HEK293 (cell line): ENCODE results near the gene STAB2.

Experiments used
- CTCF ChIA-PET: fragments of 350-600 bp; formaldehyde crosslinking; extraction: SDS; loops from one replicate; lab custom pipeline; 2021; ENCODE audit warnings: antibody characterized with exemption; lab: Yijun Ruan, JAX
- POLR2A ChIA-PET: fragments of 300-600 bp; formaldehyde crosslinking; extraction: SDS; loops from one replicate; lab custom pipeline; 2020; ENCODE audit warnings: antibody characterized with exemption, inconsistent platforms; lab: Yijun Ruan, JAX
- H3K27ac ChIP-seq: fragments of 200-500 bp; sonication (Bioruptor generic); 2 replicates; pipeline ENCODE4 v1.5.1; 2014; ENCODE audit warnings: low read depth, low read length, control low read depth, inconsistent platforms; ENCODE audit errors: extremely low read depth
- H3K36me3 ChIP-seq, 2 experiments: fragments of 200-500 bp in 1 of 2; sonication (Bioruptor generic) in 1 of 2; 1 replicate in 1 of 2; 2 replicates in 1 of 2; pipeline ENCODE4 v1.5.1; 2014 to 2017; ENCODE audit warnings: inconsistent platforms in 2 of 2, low read length in 2 of 2; ENCODE audit not compliant: control insufficient read depth in 2 of 2, insufficient read depth in 1 of 2
- H3K4me1 ChIP-seq: fragments of 200-500 bp; sonication (Bioruptor generic); 2 replicates; pipeline ENCODE4 v1.5.1; 2014; ENCODE audit warnings: mild to moderate bottlenecking, low read length, inconsistent platforms; ENCODE audit not compliant: control insufficient read depth, insufficient read depth
- H3K4me3 ChIP-seq: 2 replicates; pipeline ENCODE4 v1.5.1; 2011; ENCODE audit warnings: low read depth, mild to moderate bottlenecking, control low read depth, low read length, moderate library complexity
- H3K9me3 ChIP-seq: fragments of 200-500 bp; sonication (Bioruptor generic); 2 replicates; pipeline ENCODE4 v1.5.1; 2014; ENCODE audit warnings: low read depth, low read length, inconsistent platforms; ENCODE audit not compliant: control insufficient read depth, insufficient read depth
- GLIS2 ChIP-seq: fragments of 450-650 bp; formaldehyde crosslinking; IDR thresholded peaks from 2 replicates; pipeline ENCODE4 v1.5.1; 2016; ENCODE audit warnings: missing biosample characterization, missing genetic modification characterization
- HOXA7 ChIP-seq: sonication (generic); formaldehyde crosslinking; IDR thresholded peaks from 2 replicates; pipeline ENCODE4 v1.8.1; 2022; ENCODE audit warnings: missing genetic modification reagents, borderline replicate concordance
- MYNN ChIP-seq: fragments of 450-650 bp; formaldehyde crosslinking; IDR thresholded peaks from 2 replicates; pipeline ENCODE4 v1.5.1; 2016; ENCODE audit warnings: missing biosample characterization, missing genetic modification characterization, borderline replicate concordance
- SALL2 ChIP-seq: fragments of 450-650 bp; formaldehyde crosslinking; IDR thresholded peaks from 2 replicates; pipeline ENCODE4 v1.5.0; 2017; ENCODE audit warnings: missing biosample characterization, mild to moderate bottlenecking, missing genetic modification characterization, borderline replicate concordance
- SETDB1 ChIP-seq: IDR thresholded peaks from one replicate; pipeline ENCODE4 v1.6.1; 2017; ENCODE audit warnings: mild to moderate bottlenecking, low read length, moderate library complexity, mixed read lengths; ENCODE audit not compliant: insufficient read length
- ZBTB21 ChIP-seq: fragments of 450-650 bp; formaldehyde crosslinking; IDR thresholded peaks from 2 replicates; pipeline ENCODE4 v1.5.1; 2017; ENCODE audit warnings: missing biosample characterization, missing genetic modification characterization
- ZBTB48 ChIP-seq: fragments of 450-650 bp; formaldehyde crosslinking; IDR thresholded peaks from 2 replicates; pipeline ENCODE4 v1.5.1; 2016; ENCODE audit warnings: missing biosample characterization, missing genetic modification characterization
- ZFP3 ChIP-seq: fragments of 450-650 bp; formaldehyde crosslinking; IDR thresholded peaks from 2 replicates; pipeline ENCODE4 v1.5.1; 2016; ENCODE audit warnings: low read depth, missing biosample characterization, missing genetic modification characterization
- ZNF114 ChIP-seq: fragments of 450-650 bp; formaldehyde crosslinking; IDR thresholded peaks from 2 replicates; pipeline ENCODE4 v1.5.0; 2017; ENCODE audit warnings: missing biosample characterization, missing genetic modification characterization
- ZNF146 ChIP-seq: fragments of 450-650 bp; formaldehyde crosslinking; IDR thresholded peaks from 2 replicates; pipeline ENCODE4 v1.5.1; 2016; ENCODE audit warnings: missing biosample characterization, missing genetic modification characterization
- ZNF174 ChIP-seq: fragments of 450-650 bp; formaldehyde crosslinking; IDR thresholded peaks from 2 replicates; pipeline ENCODE4 v1.5.0; 2017; ENCODE audit warnings: missing biosample characterization, mild to moderate bottlenecking, missing genetic modification characterization
- ZNF184 ChIP-seq: fragments of 450-650 bp; IDR thresholded peaks from 2 replicates; pipeline ENCODE4 v1.5.1; 2018; ENCODE audit warnings: missing biosample characterization, mild to moderate bottlenecking, missing genetic modification characterization
- ZNF239 ChIP-seq: fragments of 450-650 bp; formaldehyde crosslinking; IDR thresholded peaks from 2 replicates; pipeline ENCODE4 v1.5.1; 2016; ENCODE audit warnings: missing biosample characterization, missing genetic modification characterization
- ZNF248 ChIP-seq: fragments of 450-650 bp; formaldehyde crosslinking; IDR thresholded peaks from 2 replicates; pipeline ENCODE4 v1.5.1; 2017; ENCODE audit warnings: missing biosample characterization, missing genetic modification characterization
- ZNF292 ChIP-seq: fragments of 450-650 bp; formaldehyde crosslinking; IDR thresholded peaks from 2 replicates; pipeline ENCODE4 v1.5.1; 2016; ENCODE audit warnings: low read depth, missing biosample characterization, missing genetic modification characterization, borderline replicate concordance
- ZNF404 ChIP-seq: fragments of 450-650 bp; formaldehyde crosslinking; IDR thresholded peaks from 2 replicates; pipeline ENCODE4 v1.5.1; 2017; ENCODE audit warnings: missing biosample characterization, missing genetic modification characterization
- ZNF521 ChIP-seq: fragments of 450-650 bp; formaldehyde crosslinking; IDR thresholded peaks from 2 replicates; pipeline ENCODE4 v1.5.1; 2017; ENCODE audit warnings: missing biosample characterization, mild to moderate bottlenecking, missing genetic modification characterization
- ZNF600 ChIP-seq: fragments of 450-650 bp; formaldehyde crosslinking; IDR thresholded peaks from 2 replicates; pipeline ENCODE4 v1.5.1; 2016; ENCODE audit warnings: missing biosample characterization, missing genetic modification characterization
- ZNF791 ChIP-seq: fragments of 450-650 bp; formaldehyde crosslinking; IDR thresholded peaks from 2 replicates; pipeline ENCODE4 v1.5.1; 2016; ENCODE audit warnings: missing biosample characterization, missing genetic modification characterization
- TF ChIP-seq, protein P1 (sequence below): fragments of 450-650 bp; formaldehyde crosslinking; IDR thresholded peaks from 2 replicates; pipeline ENCODE4 v1.5.1; 2016; ENCODE audit warnings: missing biosample characterization, missing genetic modification characterization
- TF ChIP-seq, protein P2 (sequence below): fragments of 450-650 bp; formaldehyde crosslinking; IDR thresholded peaks from 2 replicates; pipeline ENCODE4 v1.5.1; 2016; ENCODE audit warnings: missing biosample characterization, missing genetic modification characterization
- TF ChIP-seq, protein P3 (sequence below): fragments of 450-650 bp; formaldehyde crosslinking; optimal IDR thresholded peaks from 2 replicates; pipeline ENCODE3; 2016; ENCODE audit warnings: missing biosample characterization, mild to moderate bottlenecking, missing genetic modification characterization
- TF ChIP-seq, protein P4 (sequence below): fragments of 450-650 bp; formaldehyde crosslinking; IDR thresholded peaks from 2 replicates; pipeline ENCODE4 v1.5.1; 2016; ENCODE audit warnings: missing biosample characterization, missing genetic modification characterization
- TF ChIP-seq, protein P5 (sequence below): fragments of 450-650 bp; formaldehyde crosslinking; IDR thresholded peaks from 2 replicates; pipeline ENCODE4 v1.5.1; 2016; ENCODE audit warnings: missing biosample characterization, missing genetic modification characterization
- TF ChIP-seq, protein P6 (sequence below): fragments of 450-650 bp; formaldehyde crosslinking; IDR thresholded peaks from 2 replicates; pipeline ENCODE4 v1.5.1; 2016; ENCODE audit warnings: missing biosample characterization, missing genetic modification characterization

STAB2 gene

DNA sequence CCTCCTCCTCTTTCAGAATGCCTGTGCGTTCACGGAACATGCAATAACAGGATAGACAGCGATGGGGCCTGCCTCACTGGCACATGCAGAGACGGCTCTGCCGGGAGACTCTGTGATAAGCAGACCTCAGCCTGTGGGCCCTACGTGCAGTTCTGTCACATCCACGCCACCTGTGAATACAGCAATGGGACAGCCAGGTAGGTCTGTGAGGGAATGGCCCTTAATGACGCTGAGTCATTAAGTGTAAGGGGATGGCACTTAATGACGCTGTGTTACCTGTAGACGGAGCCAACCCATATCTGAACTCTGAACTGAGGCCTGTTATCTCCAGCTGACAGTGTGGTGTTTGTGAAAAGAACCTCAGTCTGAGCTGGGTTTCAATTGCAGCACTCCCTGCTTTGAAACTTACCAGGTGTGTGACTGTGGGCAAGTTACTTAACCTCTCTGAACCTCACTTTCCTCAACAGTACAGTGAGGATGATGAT lies 86.9 kb downstream of the STAB2 start:
- Histone ChIP-seq H3K4me3 (no peak overlapping the region), H3K9me3 (no peaks in the 10 kb centered on the region), H3K36me3 (no peaks in the 10 kb centered on the region), H3K27ac (no peak overlapping the region), H3K4me1 (no peaks in the 10 kb centered on the region)
- ChIA-PET CTCF (interaction anchor here (0.6 kb wide), 1 partner anchor 680 kb away, joined by 3 read pairs; no protein-coding TSS in a partner anchor), POLR2A (no interaction called here)
- TF ChIP-seq ZBTB48 (tag by site-specific recombination) (no peak), ZFP3 (no peak), ZNF174 (no peak), ZNF248 (tag by site-specific recombination) (no peak), SETDB1 (no peak), ZNF146 (tag by site-specific recombination) (no peak)

DNA sequence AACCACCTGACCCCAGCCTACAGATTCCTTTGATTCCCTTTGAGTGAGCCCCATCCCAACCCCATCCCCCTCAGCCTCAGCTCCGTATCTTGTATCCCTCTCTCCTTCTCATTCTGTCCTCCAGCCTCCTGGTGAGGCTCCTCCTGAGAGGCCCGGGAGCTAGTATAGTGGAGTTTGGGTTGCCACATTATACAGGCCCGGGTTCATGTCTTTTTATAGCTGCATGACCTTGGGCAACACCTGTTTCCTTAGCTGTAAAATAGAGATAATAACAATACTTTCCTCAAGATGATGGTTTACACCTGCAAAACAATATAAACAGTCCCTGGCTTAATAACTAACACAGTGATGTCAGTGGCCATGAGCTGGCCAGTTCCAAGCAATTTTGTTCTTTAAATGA lies 89.8 kb downstream of the STAB2 start:
- TF ChIP-seq, protein P1, sequence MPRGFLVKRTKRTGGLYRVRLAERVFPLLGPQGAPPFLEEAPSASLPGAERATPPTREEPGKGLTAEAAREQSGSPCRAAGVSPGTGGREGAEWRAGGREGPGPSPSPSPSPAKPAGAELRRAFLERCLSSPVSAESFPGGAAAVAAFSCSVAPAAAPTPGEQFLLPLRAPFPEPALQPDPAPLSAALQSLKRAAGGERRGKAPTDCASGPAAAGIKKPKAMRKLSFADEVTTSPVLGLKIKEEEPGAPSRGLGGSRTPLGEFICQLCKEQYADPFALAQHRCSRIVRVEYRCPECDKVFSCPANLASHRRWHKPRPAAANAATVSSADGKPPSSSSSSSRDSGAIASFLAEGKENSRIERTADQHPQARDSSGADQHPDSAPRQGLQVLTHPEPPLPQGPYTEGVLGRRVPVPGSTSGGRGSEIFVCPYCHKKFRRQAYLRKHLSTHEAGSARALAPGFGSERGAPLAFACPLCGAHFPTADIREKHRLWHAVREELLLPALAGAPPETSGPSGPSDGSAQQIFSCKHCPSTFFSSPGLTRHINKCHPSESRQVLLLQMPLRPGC (tag by site-specific recombination) = no peak
- TF ChIP-seq ZBTB21 (tag by site-specific recombination) (no peak), ZNF114 (tag by site-specific recombination) (no peak), ZNF521 (tag by site-specific recombination) (no peak), ZNF292 (tag by site-specific recombination) (no peak), ZNF239 (tag by site-specific recombination) (no peak)
- TF ChIP-seq, protein P2, sequence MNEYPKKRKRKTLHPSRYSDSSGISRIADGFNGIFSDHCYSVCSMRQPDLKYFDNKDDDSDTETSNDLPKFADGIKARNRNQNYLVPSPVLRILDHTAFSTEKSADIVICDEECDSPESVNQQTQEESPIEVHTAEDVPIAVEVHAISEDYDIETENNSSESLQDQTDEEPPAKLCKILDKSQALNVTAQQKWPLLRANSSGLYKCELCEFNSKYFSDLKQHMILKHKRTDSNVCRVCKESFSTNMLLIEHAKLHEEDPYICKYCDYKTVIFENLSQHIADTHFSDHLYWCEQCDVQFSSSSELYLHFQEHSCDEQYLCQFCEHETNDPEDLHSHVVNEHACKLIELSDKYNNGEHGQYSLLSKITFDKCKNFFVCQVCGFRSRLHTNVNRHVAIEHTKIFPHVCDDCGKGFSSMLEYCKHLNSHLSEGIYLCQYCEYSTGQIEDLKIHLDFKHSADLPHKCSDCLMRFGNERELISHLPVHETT = no peak
- TF ChIP-seq, protein P3, sequence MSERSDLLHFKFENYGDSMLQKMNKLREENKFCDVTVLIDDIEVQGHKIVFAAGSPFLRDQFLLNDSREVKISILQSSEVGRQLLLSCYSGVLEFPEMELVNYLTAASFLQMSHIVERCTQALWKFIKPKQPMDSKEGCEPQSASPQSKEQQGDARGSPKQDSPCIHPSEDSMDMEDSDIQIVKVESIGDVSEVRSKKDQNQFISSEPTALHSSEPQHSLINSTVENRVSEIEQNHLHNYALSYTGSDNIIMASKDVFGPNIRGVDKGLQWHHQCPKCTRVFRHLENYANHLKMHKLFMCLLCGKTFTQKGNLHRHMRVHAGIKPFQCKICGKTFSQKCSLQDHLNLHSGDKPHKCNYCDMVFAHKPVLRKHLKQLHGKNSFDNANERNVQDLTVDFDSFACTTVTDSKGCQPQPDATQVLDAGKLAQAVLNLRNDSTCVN (tag by site-specific recombination) = no peak
- TF ChIP-seq, protein P4, sequence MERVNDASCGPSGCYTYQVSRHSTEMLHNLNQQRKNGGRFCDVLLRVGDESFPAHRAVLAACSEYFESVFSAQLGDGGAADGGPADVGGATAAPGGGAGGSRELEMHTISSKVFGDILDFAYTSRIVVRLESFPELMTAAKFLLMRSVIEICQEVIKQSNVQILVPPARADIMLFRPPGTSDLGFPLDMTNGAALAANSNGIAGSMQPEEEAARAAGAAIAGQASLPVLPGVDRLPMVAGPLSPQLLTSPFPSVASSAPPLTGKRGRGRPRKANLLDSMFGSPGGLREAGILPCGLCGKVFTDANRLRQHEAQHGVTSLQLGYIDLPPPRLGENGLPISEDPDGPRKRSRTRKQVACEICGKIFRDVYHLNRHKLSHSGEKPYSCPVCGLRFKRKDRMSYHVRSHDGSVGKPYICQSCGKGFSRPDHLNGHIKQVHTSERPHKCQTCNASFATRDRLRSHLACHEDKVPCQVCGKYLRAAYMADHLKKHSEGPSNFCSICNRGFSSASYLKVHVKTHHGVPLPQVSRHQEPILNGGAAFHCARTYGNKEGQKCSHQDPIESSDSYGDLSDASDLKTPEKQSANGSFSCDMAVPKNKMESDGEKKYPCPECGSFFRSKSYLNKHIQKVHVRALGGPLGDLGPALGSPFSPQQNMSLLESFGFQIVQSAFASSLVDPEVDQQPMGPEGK = no peak
- TF ChIP-seq, all 188 proteins: peak for 0
- ChIA-PET CTCF (interaction anchor here (1.8 kb wide), 1 partner anchor 44 kb away, joined by 7 read pairs; no protein-coding TSS in a partner anchor), POLR2A (no interaction called here)
- H3K4me3 ChIP-seq = no peak overlapping the region
- no peaks in the 10 kb centered on the region for H3K36me3 ChIP-seq
- no peaks in the 10 kb centered on the region for H3K9me3 ChIP-seq
- H3K4me1 ChIP-seq = no peaks in the 10 kb centered on the region; the same call in 1 of the 2 replicates
- H3K27ac ChIP-seq = no peak overlapping the region

DNA sequence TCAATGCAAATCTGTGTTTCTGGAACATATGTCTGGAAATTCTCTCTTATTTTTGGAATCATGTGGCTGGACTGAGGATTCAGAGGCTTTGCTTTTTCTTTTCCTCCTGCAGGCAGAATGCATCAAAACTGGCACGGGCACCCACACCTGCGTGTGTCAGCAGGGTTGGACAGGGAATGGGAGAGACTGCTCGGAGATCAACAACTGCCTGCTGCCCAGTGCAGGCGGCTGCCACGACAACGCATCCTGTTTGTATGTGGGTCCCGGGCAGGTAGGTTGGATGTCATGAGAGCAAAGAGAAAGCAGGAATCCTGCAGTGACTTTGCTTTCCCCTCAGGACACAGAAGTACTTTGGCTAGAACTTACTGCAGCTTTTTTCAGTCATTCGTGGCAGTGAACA lies 90.3 kb downstream of the STAB2 start:
- Histone ChIP-seq H3K4me1 (no peaks in the 10 kb centered on the region; the same call in 1 of the 2 replicates), H3K9me3 (no peaks in the 10 kb centered on the region), H3K27ac (no peak overlapping the region), H3K36me3 (no peaks in the 10 kb centered on the region), H3K4me3 (no peak overlapping the region)
- ChIA-PET POLR2A (no interaction called here), CTCF (interaction anchor here (1.8 kb wide), 1 partner anchor 45 kb away, joined by 7 read pairs; no protein-coding TSS in a partner anchor)
- TF ChIP-seq, protein P5, sequence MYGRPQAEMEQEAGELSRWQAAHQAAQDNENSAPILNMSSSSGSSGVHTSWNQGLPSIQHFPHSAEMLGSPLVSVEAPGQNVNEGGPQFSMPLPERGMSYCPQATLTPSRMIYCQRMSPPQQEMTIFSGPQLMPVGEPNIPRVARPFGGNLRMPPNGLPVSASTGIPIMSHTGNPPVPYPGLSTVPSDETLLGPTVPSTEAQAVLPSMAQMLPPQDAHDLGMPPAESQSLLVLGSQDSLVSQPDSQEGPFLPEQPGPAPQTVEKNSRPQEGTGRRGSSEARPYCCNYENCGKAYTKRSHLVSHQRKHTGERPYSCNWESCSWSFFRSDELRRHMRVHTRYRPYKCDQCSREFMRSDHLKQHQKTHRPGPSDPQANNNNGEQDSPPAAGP (tag by site-specific recombination) = no peak
- TF ChIP-seq ZNF184 (tag by site-specific recombination) (no peak), ZNF791 (tag by site-specific recombination) (no peak), ZNF404 (tag by site-specific recombination) (no peak), MYNN (no peak), SALL2 (tag by site-specific recombination) (no peak), ZNF600 (tag by site-specific recombination) (no peak), GLIS2 (tag by site-specific recombination) (no peak), HOXA7 (no peak)
- TF ChIP-seq, protein P6, sequence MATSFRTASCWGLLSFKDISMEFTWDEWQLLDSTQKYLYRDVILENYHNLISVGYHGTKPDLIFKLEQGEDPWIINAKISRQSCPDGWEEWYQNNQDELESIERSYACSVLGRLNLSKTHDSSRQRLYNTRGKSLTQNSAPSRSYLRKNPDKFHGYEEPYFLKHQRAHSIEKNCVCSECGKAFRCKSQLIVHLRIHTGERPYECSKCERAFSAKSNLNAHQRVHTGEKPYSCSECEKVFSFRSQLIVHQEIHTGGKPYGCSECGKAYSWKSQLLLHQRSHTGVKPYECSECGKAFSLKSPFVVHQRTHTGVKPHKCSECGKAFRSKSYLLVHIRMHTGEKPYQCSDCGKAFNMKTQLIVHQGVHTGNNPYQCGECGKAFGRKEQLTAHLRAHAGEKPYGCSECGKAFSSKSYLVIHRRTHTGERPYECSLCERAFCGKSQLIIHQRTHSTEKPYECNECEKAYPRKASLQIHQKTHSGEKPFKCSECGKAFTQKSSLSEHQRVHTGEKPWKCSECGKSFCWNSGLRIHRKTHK (tag by site-specific recombination) = no peak
